ENCODE results near the gene PCDHGA1. TPM values are rescaled to one million over a fixed set of nuclear protein-coding genes. Genes with fewer than 3 reads are reported as not detected.

The PCDHGA1 gene
- total and polyA plus RNA-seq, 9 of the 15 experiments (the other 6 are each of a cell fraction or from before 2014, with no cell fraction given), result 0.05 to 0.26 (median 0.18) TPM; not detected in 2

- peak; percentile 92 for TF ChIP-seq MEF2A (IDR thresholded peaks at IDR 0.05; ENCODE audit: control insufficient read depth, low read depth, low read length)
- TF ChIP-seq, protein P1, sequence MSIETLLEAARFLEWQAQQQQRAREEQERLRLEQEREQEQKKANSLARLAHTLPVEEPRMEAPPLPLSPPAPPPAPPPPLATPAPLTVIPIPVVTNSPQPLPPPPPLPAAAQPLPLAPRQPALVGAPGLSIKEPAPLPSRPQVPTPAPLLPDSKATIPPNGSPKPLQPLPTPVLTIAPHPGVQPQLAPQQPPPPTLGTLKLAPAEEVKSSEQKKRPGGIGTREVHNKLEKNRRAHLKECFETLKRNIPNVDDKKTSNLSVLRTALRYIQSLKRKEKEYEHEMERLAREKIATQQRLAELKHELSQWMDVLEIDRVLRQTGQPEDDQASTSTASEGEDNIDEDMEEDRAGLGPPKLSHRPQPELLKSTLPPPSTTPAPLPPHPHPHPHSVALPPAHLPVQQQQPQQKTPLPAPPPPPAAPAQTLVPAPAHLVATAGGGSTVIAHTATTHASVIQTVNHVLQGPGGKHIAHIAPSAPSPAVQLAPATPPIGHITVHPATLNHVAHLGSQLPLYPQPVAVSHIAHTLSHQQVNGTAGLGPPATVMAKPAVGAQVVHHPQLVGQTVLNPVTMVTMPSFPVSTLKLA (conservative IDR thresholded peaks at IDR 0.05), result peak in 1 of 2 experiments; percentile 52; a peak in 1 of 4 replicates
- peak in 1 of 2 experiments; percentile 62; a peak in 1 of 4 replicates for TF ChIP-seq ZNF318 (IDR thresholded peaks at IDR 0.05; ENCODE audit: borderline replicate concordance in 1 of 2, low read depth in 1 of 2)
- TF ChIP-seq, protein P2, sequence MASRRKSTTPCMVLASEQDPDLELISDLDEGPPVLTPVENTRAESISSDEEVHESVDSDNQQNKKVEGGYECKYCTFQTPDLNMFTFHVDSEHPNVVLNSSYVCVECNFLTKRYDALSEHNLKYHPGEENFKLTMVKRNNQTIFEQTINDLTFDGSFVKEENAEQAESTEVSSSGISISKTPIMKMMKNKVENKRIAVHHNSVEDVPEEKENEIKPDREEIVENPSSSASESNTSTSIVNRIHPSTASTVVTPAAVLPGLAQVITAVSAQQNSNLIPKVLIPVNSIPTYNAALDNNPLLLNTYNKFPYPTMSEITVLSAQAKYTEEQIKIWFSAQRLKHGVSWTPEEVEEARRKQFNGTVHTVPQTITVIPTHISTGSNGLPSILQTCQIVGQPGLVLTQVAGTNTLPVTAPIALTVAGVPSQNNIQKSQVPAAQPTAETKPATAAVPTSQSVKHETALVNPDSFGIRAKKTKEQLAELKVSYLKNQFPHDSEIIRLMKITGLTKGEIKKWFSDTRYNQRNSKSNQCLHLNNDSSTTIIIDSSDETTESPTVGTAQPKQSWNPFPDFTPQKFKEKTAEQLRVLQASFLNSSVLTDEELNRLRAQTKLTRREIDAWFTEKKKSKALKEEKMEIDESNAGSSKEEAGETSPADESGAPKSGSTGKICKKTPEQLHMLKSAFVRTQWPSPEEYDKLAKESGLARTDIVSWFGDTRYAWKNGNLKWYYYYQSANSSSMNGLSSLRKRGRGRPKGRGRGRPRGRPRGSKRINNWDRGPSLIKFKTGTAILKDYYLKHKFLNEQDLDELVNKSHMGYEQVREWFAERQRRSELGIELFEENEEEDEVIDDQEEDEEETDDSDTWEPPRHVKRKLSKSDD (conservative IDR thresholded peaks at IDR 0.05; ENCODE audit: low read length), result no peak
- TF ChIP-seq NFE2 (IDR thresholded peaks at IDR 0.05; ENCODE audit: low read depth), result peak; percentile 61; the same call in 1 of the 2 replicates
- peak; percentile 58 for TF ChIP-seq CBFA2T3 (IDR thresholded peaks at IDR 0.05)
- TF ChIP-seq ZNF175 (CRISPR knock-in tag; IDR thresholded peaks at IDR 0.05; ENCODE audit: low read depth), result 0 out of 2 replicates have a peak, but pooled peaks have one; percentile 24
- TF ChIP-seq CCNT2 (IDR thresholded peaks at IDR 0.05; ENCODE audit: borderline replicate concordance, extremely low read depth, insufficient read length, low read depth, low read length), result peak; percentile 36
- peak in 1 of 2 experiments; percentile 33; a peak in 1 of 4 replicates for TF ChIP-seq TBL1XR1 (IDR thresholded peaks at IDR 0.05; ENCODE audit: low read length in 2 of 2)
- TF ChIP-seq, protein P3, sequence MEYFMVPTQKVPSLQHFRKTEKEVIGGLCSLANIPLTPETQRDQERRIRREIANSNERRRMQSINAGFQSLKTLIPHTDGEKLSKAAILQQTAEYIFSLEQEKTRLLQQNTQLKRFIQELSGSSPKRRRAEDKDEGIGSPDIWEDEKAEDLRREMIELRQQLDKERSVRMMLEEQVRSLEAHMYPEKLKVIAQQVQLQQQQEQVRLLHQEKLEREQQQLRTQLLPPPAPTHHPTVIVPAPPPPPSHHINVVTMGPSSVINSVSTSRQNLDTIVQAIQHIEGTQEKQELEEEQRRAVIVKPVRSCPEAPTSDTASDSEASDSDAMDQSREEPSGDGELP (CRISPR knock-in tag; IDR thresholded peaks at IDR 0.05; ENCODE audit: borderline replicate concordance), result peak; percentile 47; the same call in 1 of the 2 replicates
- no peak for TF ChIP-seq PTTG1 (tag; IDR thresholded peaks at IDR 0.05; ENCODE audit: low read depth)
- TF ChIP-seq ATF7 (IDR thresholded peaks at IDR 0.05), result peak; percentile 56; the same call in 1 of the 2 replicates
These were observed 191.0 kb downstream of the PCDHGA1 start (continued) for GRCh38 chr5:141521244-141521781.

Data from K562 (cell line).